Measurements from ENCODE around the gene HSF2BP.

The HSF2BP gene

GRCh38 chr21:43645136-43645891 is 14.0 kb downstream of the HSF2BP start:
- no peaks in the 10 kb centered on the region for H3K9me3 ChIP-seq (ENCODE audit: low read length)
- no peak overlapping the region for H3K9ac ChIP-seq (ENCODE audit: low read length)
- H3K36me3 ChIP-seq (ENCODE audit: insufficient read depth, low read length), result no peaks in the 10 kb centered on the region
- no peak overlapping the region for H3K4me3 ChIP-seq (ENCODE audit: low read depth in 1 of 2, low read length in 2 of 2)
- no peaks in the 10 kb centered on the region for H3K27me3 ChIP-seq (ENCODE audit: control insufficient read depth in 1 of 2, insufficient read depth in 2 of 2, low read length in 2 of 2)
- H3K27ac ChIP-seq (ENCODE audit: low read depth, low read length), result peak overlapping the region; percentile 48
- H3K4me1 ChIP-seq (ENCODE audit: insufficient read depth, low read length), result peaks cover 16% of the 10 kb centered on the region

DNA sequence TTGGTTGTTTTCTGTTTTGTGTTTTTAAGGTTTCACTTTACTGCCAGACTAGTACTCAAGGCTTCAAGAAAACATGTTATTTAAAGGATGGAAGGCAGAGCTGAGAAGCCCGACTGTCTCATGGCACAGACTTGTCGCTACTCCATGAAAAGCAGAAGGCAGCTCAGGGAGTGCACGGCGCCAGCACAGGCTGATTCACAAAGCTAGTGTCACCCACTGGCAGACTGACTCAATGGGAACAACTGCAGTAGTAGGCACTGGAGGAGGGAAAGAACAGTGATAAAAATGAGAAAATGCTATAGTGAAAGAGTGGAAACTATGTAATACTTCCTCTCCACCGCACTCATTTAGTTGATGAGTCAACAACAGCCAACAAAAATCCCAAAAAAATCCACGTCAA is 14.7 kb downstream of the HSF2BP start:
- peaks cover 16% of the 10 kb centered on the region for H3K4me1 ChIP-seq (ENCODE audit: insufficient read depth, low read length)
- H3K27me3 ChIP-seq (ENCODE audit: control insufficient read depth in 1 of 2, insufficient read depth in 2 of 2, low read length in 2 of 2), result no peaks in the 10 kb centered on the region
- H3K9ac ChIP-seq (ENCODE audit: low read length), result no peak overlapping the region
- H3K27ac ChIP-seq (ENCODE audit: low read depth, low read length), result no peak overlapping the region
- H3K9me3 ChIP-seq (ENCODE audit: low read length), result no peaks in the 10 kb centered on the region
- H3K4me3 ChIP-seq (ENCODE audit: low read depth in 1 of 2, low read length in 2 of 2), result no peak overlapping the region
- no peaks in the 10 kb centered on the region for H3K36me3 ChIP-seq (ENCODE audit: insufficient read depth, low read length)

GRCh38 chr21:43644071-43644470 is 15.2 kb downstream of the HSF2BP start:
- Histone ChIP-seq H3K9ac (ENCODE audit: low read length) (no peak overlapping the region), H3K36me3 (ENCODE audit: insufficient read depth, low read length) (no peaks in the 10 kb centered on the region), H3K27ac (ENCODE audit: low read depth, low read length) (no peak overlapping the region), H3K4me1 (ENCODE audit: insufficient read depth, low read length) (peaks cover 16% of the 10 kb centered on the region), H3K9me3 (ENCODE audit: low read length) (no peaks in the 10 kb centered on the region), H3K27me3 (ENCODE audit: control insufficient read depth in 1 of 2, insufficient read depth in 2 of 2, low read length in 2 of 2) (no peaks in the 10 kb centered on the region), H3K4me3 (ENCODE audit: low read depth in 1 of 2, low read length in 2 of 2) (no peak overlapping the region)

GRCh38 chr21:43643193-43643592 is 16.1 kb downstream of the HSF2BP start:
- Histone ChIP-seq H3K4me3 (ENCODE audit: low read depth in 1 of 2, low read length in 2 of 2) (no peak overlapping the region), H3K9ac (ENCODE audit: low read length) (no peak overlapping the region), H3K9me3 (ENCODE audit: low read length) (no peaks in the 10 kb centered on the region), H3K4me1 (ENCODE audit: insufficient read depth, low read length) (peaks cover 16% of the 10 kb centered on the region), H3K27me3 (ENCODE audit: control insufficient read depth in 1 of 2, insufficient read depth in 2 of 2, low read length in 2 of 2) (no peaks in the 10 kb centered on the region), H3K27ac (ENCODE audit: low read depth, low read length) (no peak overlapping the region), H3K36me3 (ENCODE audit: insufficient read depth, low read length) (no peaks in the 10 kb centered on the region)

- no peak overlapping the region for H3K4me3 ChIP-seq (ENCODE audit: low read depth in 1 of 2, low read length in 2 of 2)
- no peak overlapping the region for H3K27ac ChIP-seq (ENCODE audit: low read depth, low read length)
- no peaks in the 10 kb centered on the region for H3K36me3 ChIP-seq (ENCODE audit: insufficient read depth, low read length)
These were observed 18.9 kb downstream of the HSF2BP start for GRCh38 chr21:43640400-43640799.

DNA sequence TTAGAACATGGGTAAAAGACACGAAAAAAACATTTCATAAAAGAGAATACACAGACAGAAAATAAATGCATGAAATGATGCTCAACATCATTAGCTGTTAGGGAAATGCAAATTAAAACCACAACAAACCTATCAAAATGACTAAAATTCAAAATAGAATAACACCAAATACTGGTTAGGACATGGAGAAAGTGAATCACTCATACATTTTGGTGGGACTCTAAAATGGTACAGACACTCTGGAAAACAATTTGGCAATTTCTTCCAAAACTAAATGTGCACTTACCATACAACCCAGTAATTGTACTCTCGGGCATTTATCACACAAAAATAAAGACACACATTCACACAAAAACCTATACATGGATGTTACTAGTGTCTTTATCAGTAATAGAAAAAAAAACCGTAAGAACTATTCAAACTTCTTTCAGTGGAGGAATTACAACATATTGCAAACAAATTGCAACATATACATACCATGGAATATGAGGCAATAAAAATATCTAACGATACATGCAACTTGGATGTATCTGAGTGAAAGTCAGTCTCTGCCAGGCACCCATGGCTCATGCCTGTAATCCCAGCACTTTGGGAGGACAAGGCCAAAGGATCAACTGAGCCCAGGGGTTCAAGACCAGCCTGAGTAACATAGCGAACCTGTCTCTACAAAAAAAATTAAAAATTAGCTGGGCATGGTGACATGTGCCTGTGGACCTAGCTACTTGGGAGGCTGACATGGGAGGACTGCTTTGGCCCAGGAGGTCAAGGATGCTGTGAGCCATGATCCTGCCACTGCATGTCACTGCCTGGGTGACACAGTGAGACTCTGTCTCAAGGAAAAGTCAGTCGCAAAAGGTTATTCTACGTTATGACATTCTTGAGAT is 19.6 kb downstream of the HSF2BP start:
- no peak overlapping the region for H3K4me3 ChIP-seq (ENCODE audit: low read depth in 1 of 2, low read length in 2 of 2)
- H3K36me3 ChIP-seq (ENCODE audit: insufficient read depth, low read length), result no peaks in the 10 kb centered on the region
- H3K4me1 ChIP-seq (ENCODE audit: insufficient read depth, low read length), result no peaks in the 10 kb centered on the region
- no peak overlapping the region for H3K9ac ChIP-seq (ENCODE audit: low read length)
- H3K27ac ChIP-seq (ENCODE audit: low read depth, low read length), result no peak overlapping the region
- no peaks in the 10 kb centered on the region for H3K27me3 ChIP-seq (ENCODE audit: control insufficient read depth in 1 of 2, insufficient read depth in 2 of 2, low read length in 2 of 2)
- no peaks in the 10 kb centered on the region for H3K9me3 ChIP-seq (ENCODE audit: low read length)

More at GRCh38 chr21:43640400-43640799, 18.9 kb downstream of the HSF2BP start:
- H3K4me1 ChIP-seq (ENCODE audit: insufficient read depth, low read length), result peaks cover 5% of the 10 kb centered on the region
- no peaks in the 10 kb centered on the region for H3K27me3 ChIP-seq (ENCODE audit: control insufficient read depth in 1 of 2, insufficient read depth in 2 of 2, low read length in 2 of 2)
- H3K9me3 ChIP-seq (ENCODE audit: low read length), result no peaks in the 10 kb centered on the region
- H3K9ac ChIP-seq (ENCODE audit: low read length), result no peak overlapping the region

DNA sequence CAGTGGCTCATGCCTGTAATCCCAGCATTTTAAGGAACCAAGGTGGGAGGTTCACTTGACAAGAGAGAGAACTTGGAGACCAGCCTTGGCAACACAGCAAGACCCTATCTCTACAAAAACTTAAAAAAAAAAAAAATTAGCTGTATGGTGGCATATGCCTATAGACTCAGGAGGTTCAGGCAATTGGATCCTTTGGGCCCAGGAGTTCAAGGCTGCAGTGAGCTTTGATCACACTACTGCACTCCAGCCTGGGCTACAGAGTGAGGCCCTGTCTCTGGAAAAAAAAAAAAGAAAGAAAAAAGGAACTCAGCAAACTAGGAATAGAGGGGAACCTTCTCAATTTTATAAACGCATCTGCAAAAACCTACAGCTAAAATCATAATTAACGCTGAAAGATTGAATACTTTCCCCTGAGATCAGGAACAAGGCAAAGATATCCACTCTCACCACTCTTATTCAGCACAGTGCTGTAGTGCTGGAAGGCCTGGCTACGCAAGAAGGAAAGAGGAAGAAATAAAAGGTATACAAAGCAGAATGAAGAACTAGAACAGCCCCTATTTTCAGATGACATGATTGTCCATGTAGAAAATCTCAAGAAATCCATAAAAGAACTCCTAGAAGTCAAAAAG is 21.6 kb downstream of the HSF2BP start:
- no peaks in the 10 kb centered on the region for H3K9me3 ChIP-seq (ENCODE audit: low read length)
- H3K27me3 ChIP-seq (ENCODE audit: control insufficient read depth in 1 of 2, insufficient read depth in 2 of 2, low read length in 2 of 2), result no peaks in the 10 kb centered on the region
- no peaks in the 10 kb centered on the region for H3K36me3 ChIP-seq (ENCODE audit: insufficient read depth, low read length)
- H3K9ac ChIP-seq (ENCODE audit: low read length), result no peak overlapping the region
- H3K27ac ChIP-seq (ENCODE audit: low read depth, low read length), result no peak overlapping the region
- no peak overlapping the region for H3K4me3 ChIP-seq (ENCODE audit: low read depth in 1 of 2, low read length in 2 of 2)
- H3K4me1 ChIP-seq (ENCODE audit: insufficient read depth, low read length), result no peaks in the 10 kb centered on the region

DNA sequence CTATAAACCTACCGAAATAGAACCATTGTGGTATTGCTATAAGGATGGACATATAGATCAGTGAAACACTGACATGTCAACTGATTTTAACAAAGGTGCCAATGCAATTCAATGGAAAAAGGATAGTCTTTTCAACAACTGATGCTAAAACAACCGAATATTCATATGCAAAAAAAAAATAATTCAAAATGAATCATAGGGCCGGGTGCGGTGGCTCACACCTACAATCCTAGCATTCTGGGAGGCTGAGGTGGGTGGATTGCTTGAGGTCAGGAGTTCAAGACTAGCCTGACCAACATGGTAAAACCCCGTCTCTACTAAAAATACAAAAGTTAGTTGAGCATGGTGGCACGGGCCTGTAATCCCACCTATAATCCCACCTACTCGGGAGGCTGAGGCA is 23.9 kb downstream of the HSF2BP start:
- Histone ChIP-seq H3K9ac (ENCODE audit: low read length) (no peak overlapping the region), H3K4me3 (ENCODE audit: low read depth in 1 of 2, low read length in 2 of 2) (no peak overlapping the region), H3K27me3 (ENCODE audit: control insufficient read depth in 1 of 2, insufficient read depth in 2 of 2, low read length in 2 of 2) (no peaks in the 10 kb centered on the region), H3K4me1 (ENCODE audit: insufficient read depth, low read length) (no peaks in the 10 kb centered on the region), H3K9me3 (ENCODE audit: low read length) (no peaks in the 10 kb centered on the region), H3K27ac (ENCODE audit: low read depth, low read length) (no peak overlapping the region), H3K36me3 (ENCODE audit: insufficient read depth, low read length) (no peaks in the 10 kb centered on the region)

DNA sequence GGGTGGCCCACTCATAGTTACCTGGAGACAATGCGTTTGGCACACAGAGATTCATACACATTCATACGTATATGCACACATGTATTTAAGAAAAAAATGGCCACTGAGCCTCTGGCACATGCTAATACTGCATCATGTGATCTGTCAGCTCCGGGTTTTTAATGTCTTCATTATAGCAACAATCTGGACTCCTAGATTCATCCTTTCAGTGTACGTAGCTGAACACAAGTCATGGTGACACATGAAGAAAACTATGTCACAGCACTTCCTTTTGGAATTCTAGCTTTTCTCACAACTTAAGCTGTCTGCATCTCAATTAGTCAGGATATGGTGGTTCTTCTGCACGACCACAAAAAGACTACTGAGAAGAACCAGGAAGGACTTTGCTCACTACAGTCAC is 24.7 kb downstream of the HSF2BP start:
- no peak overlapping the region for H3K9ac ChIP-seq (ENCODE audit: low read length)
- H3K27ac ChIP-seq (ENCODE audit: low read depth, low read length), result no peak overlapping the region
- H3K4me1 ChIP-seq (ENCODE audit: insufficient read depth, low read length), result no peaks in the 10 kb centered on the region
- no peak overlapping the region for H3K4me3 ChIP-seq (ENCODE audit: low read depth in 1 of 2, low read length in 2 of 2)
- H3K27me3 ChIP-seq (ENCODE audit: control insufficient read depth in 1 of 2, insufficient read depth in 2 of 2, low read length in 2 of 2), result no peaks in the 10 kb centered on the region
- H3K9me3 ChIP-seq (ENCODE audit: low read length), result no peaks in the 10 kb centered on the region
- no peaks in the 10 kb centered on the region for H3K36me3 ChIP-seq (ENCODE audit: insufficient read depth, low read length)

GRCh38 chr21:43632373-43632905 is 26.8 kb downstream of the HSF2BP start:
- H3K27ac ChIP-seq (ENCODE audit: low read depth, low read length), result no peak overlapping the region
- no peaks in the 10 kb centered on the region for H3K27me3 ChIP-seq (ENCODE audit: control insufficient read depth in 1 of 2, insufficient read depth in 2 of 2, low read length in 2 of 2)
- H3K9ac ChIP-seq (ENCODE audit: low read length), result no peak overlapping the region
- no peaks in the 10 kb centered on the region for H3K9me3 ChIP-seq (ENCODE audit: low read length)
- no peaks in the 10 kb centered on the region for H3K4me1 ChIP-seq (ENCODE audit: insufficient read depth, low read length)
- no peak overlapping the region for H3K4me3 ChIP-seq (ENCODE audit: low read depth in 1 of 2, low read length in 2 of 2)
- no peaks in the 10 kb centered on the region for H3K36me3 ChIP-seq (ENCODE audit: insufficient read depth, low read length)

DNA sequence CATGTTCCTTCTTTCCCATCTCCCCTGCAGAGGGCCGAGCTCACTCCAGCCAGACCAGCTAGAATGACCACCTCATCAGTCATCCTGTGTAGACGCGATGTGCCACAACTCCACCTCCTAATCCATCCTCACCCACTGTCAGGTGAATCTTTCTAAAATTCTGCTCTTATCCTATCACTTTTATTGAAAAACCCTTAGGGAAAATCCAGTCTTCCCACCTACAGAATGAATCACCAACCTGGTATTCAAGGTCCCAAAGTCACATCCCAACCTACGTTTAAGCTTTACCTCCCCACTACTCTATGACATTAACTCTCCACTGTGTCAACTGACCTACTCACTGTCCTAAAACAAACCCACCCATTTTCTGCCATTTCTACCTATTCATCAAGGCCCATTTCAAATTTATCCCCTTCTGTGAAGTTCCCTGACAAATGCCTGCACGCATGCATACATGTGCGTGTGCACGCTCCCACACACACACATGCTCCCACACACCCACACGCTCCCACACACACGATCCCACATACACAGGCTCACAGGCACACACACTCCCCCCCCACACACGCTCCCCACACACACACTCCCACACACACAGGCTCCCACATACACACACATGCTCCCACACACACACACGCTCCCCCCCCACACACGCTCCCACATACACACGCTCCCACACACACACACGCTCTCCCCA is 27.7 kb downstream of the HSF2BP start:
- Histone ChIP-seq H3K27ac (ENCODE audit: low read depth, low read length) (no peak overlapping the region), H3K9ac (ENCODE audit: low read length) (no peak overlapping the region), H3K4me1 (ENCODE audit: insufficient read depth, low read length) (no peaks in the 10 kb centered on the region)

More for the DNA sequence above, 27.7 kb downstream of the HSF2BP start:
- H3K9me3 ChIP-seq (ENCODE audit: low read length), result no peaks in the 10 kb centered on the region
- H3K27me3 ChIP-seq (ENCODE audit: control insufficient read depth in 1 of 2, insufficient read depth in 2 of 2, low read length in 2 of 2), result no peaks in the 10 kb centered on the region
- no peak overlapping the region for H3K4me3 ChIP-seq (ENCODE audit: low read depth in 1 of 2, low read length in 2 of 2)
- H3K36me3 ChIP-seq (ENCODE audit: insufficient read depth, low read length), result no peaks in the 10 kb centered on the region
